ENCODE results near the gene EHD2.

DNA sequence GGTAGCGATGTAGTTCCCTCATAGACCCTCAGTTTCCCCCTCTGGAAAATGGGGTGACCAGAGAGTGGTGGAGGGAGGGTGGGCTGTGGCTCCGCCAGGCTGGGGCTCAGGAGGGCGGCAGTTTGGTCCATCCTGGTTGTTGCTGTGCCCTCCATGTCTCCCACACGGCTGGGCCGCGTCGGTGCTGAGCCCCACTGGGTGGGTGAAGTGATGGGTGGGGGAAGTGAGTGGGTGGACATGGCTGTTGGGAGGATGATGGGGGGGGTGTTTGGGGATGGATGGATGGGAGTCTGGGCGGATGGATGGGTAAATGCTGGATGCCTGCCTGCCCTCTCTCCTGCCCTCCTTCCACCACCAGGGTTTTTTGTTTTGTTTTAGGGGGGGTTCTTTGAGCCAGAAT, 16.6 kb upstream of the EHD2 start:
- TF ChIP-seq EGR1 (IDR thresholded peaks at IDR 0.05), result no peak
- no peak for TF ChIP-seq RAD21 (IDR thresholded peaks at IDR 0.05; ENCODE audit: low read depth)
- TF ChIP-seq TAF1 (IDR thresholded peaks at IDR 0.05; ENCODE audit: low read depth), result no peak
- no peak for TF ChIP-seq FOXM1 (IDR thresholded peaks at IDR 0.05; ENCODE audit: borderline replicate concordance, low read depth)
- TF ChIP-seq TEAD4 (IDR thresholded peaks at IDR 0.05), result no peak
- TF ChIP-seq YY1 (IDR thresholded peaks at IDR 0.05; ENCODE audit: low read depth), result no peak
- TF ChIP-seq EP300 (IDR thresholded peaks at IDR 0.05; ENCODE audit: borderline replicate concordance), result no peak
- TF ChIP-seq, protein P1, sequence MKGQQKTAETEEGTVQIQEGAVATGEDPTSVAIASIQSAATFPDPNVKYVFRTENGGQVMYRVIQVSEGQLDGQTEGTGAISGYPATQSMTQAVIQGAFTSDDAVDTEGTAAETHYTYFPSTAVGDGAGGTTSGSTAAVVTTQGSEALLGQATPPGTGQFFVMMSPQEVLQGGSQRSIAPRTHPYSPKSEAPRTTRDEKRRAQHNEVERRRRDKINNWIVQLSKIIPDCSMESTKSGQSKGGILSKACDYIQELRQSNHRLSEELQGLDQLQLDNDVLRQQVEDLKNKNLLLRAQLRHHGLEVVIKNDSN (IDR thresholded peaks at IDR 0.05), result no peak
- no peak for TF ChIP-seq CEBPB (IDR thresholded peaks at IDR 0.05)
- TF ChIP-seq, protein P2, sequence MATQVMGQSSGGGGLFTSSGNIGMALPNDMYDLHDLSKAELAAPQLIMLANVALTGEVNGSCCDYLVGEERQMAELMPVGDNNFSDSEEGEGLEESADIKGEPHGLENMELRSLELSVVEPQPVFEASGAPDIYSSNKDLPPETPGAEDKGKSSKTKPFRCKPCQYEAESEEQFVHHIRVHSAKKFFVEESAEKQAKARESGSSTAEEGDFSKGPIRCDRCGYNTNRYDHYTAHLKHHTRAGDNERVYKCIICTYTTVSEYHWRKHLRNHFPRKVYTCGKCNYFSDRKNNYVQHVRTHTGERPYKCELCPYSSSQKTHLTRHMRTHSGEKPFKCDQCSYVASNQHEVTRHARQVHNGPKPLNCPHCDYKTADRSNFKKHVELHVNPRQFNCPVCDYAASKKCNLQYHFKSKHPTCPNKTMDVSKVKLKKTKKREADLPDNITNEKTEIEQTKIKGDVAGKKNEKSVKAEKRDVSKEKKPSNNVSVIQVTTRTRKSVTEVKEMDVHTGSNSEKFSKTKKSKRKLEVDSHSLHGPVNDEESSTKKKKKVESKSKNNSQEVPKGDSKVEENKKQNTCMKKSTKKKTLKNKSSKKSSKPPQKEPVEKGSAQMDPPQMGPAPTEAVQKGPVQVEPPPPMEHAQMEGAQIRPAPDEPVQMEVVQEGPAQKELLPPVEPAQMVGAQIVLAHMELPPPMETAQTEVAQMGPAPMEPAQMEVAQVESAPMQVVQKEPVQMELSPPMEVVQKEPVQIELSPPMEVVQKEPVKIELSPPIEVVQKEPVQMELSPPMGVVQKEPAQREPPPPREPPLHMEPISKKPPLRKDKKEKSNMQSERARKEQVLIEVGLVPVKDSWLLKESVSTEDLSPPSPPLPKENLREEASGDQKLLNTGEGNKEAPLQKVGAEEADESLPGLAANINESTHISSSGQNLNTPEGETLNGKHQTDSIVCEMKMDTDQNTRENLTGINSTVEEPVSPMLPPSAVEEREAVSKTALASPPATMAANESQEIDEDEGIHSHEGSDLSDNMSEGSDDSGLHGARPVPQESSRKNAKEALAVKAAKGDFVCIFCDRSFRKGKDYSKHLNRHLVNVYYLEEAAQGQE (IDR thresholded peaks at IDR 0.05; ENCODE audit: low read depth), result no peak
- TF ChIP-seq, protein P3, sequence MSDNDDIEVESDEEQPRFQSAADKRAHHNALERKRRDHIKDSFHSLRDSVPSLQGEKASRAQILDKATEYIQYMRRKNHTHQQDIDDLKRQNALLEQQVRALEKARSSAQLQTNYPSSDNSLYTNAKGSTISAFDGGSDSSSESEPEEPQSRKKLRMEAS (IDR thresholded peaks at IDR 0.05), result no peak
- TF ChIP-seq ZBTB7A (IDR thresholded peaks at IDR 0.05; ENCODE audit: low read depth), result no peak
- no peak for TF ChIP-seq TCF12 (IDR thresholded peaks at IDR 0.05; ENCODE audit: low read depth)
- TF ChIP-seq NFIC (IDR thresholded peaks at IDR 0.05), result no peak

Data from Ishikawa (cell line).